ENCODE data around the gene ZNF346. TPM values are rescaled to one million over a fixed set of nuclear protein-coding genes. Genes with fewer than 3 reads are reported as not detected.

The ZNF346 gene
- polyA plus RNA-seq, 4 donors: 4.2 to 15.7 (median 5.4) TPM

DNA sequence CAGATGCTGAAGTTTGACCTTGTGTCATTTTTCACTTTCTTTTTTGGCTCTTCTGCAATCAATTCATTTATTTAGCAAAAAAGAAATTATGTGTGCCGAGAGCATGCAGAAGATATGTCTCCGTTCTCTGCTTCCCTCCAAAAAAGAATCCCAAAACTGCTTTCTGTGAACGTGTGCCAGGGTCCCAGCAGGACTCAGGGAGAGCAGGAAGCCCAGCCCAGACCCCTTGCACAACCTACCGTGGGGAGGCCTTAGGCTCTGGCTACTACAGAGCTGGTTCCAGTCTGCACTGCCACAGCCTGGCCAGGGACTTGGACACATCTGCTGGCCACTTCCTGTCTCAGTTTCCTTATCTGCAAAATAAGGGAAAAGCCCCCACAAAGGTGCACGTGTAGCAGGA, 66.6 kb downstream of the ZNF346 start:
- peaks cover 0 to 55% (median 6%) of the 10 kb centered on the region in 3 donors for H3K4me1 ChIP-seq (ENCODE audit: control insufficient read depth in 3 of 3, insufficient read depth in 2 of 3, low read depth in 1 of 3, low read length in 2 of 3)
- whole genome bisulfite sequencing, 3 donors: 20 to 30% (median 28%) methylated on average over 5 of the region's 5 CpGs
- H3K9me3 ChIP-seq (ENCODE audit: control insufficient read depth in 2 of 2, insufficient read depth in 1 of 2, low read depth in 1 of 2, low read length in 1 of 2): no peaks in the 10 kb centered on the region
- H3K27me3 ChIP-seq (ENCODE audit: control insufficient read depth in 3 of 3, insufficient read depth in 3 of 3, low read length in 3 of 3): no peaks in the 10 kb centered on the region
- peak overlapping the region in 1 of 3 donors; percentile 42 for H3K4me3 ChIP-seq (ENCODE audit: low read depth in 1 of 3, low read length in 3 of 3)
- peak overlapping the region in 2 of 3 donors; percentile 17 to 51 for H3K27ac ChIP-seq (ENCODE audit: low read depth in 1 of 3, low read length in 2 of 3)
- DNase-seq (peak in 1 of 2 donors; percentile 27), FAIRE-seq (no peak)
- peaks cover 0 to 59% (median 0%) of the 10 kb centered on the region in 3 donors for H3K36me3 ChIP-seq (ENCODE audit: control insufficient read depth in 3 of 3, insufficient read depth in 2 of 3, low read depth in 1 of 3, low read length in 3 of 3)

DNA sequence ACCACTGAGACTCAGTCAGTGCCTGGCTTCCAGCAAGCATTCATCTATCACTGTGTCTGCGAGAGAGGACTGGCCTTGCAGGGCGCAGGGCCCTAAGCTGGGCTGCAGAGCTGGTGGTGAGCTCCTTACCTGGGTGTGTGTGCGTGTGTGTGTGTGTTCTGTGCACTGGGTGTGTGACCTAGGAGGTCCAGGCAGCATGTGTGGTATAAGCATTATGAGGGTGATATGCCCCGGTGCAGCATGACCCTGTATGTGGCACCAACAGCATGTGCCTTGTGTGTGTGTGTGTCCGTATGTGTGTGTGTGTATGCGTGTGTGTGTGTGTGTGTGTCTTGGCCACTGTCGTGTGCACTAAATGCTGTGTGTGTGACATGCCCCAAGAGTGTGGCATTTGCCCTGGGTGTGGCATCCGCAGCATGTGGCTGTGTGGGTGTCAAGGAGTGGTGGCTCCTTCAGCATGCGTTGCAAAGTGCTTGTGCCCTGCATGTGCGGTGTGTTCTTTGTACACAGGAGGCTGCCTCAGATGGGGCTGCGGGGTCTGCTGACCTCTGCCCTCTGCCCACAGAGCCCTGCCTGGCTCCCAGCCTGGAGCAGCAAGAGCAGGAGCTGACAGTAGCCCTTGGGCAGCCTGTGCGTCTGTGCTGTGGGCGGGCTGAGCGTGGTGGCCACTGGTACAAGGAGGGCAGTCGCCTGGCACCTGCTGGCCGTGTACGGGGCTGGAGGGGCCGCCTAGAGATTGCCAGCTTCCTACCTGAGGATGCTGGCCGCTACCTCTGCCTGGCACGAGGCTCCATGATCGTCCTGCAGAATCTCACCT, 67.5 kb downstream of the ZNF346 start:
- Histone ChIP-seq H3K27ac (ENCODE audit: low read depth in 1 of 3, low read length in 2 of 3) (peak overlapping the region in 2 of 3 donors; percentile 1 to 51), H3K36me3 (ENCODE audit: control insufficient read depth in 3 of 3, insufficient read depth in 2 of 3, low read depth in 1 of 3, low read length in 3 of 3) (peaks cover 0 to 68% (median 0%) of the 10 kb centered on the region in 3 donors), H3K9me3 (ENCODE audit: control insufficient read depth in 2 of 2, insufficient read depth in 1 of 2, low read depth in 1 of 2, low read length in 1 of 2) (no peaks in the 10 kb centered on the region), H3K4me1 (ENCODE audit: control insufficient read depth in 3 of 3, insufficient read depth in 2 of 3, low read depth in 1 of 3, low read length in 2 of 3) (peaks cover 0 to 62% (median 6%) of the 10 kb centered on the region in 3 donors), H3K4me3 (ENCODE audit: low read depth in 1 of 3, low read length in 3 of 3) (peak overlapping the region in 1 of 3 donors; percentile 42), H3K27me3 (ENCODE audit: control insufficient read depth in 3 of 3, insufficient read depth in 3 of 3, low read length in 3 of 3) (no peaks in the 10 kb centered on the region)
- FAIRE-seq (no peak), DNase-seq (peak; percentile 30 to 74)
- 47 to 71% (median 58%) methylated on average over 20 to 21 of the region's 21 CpGs for WGBS, 3 donors

DNA sequence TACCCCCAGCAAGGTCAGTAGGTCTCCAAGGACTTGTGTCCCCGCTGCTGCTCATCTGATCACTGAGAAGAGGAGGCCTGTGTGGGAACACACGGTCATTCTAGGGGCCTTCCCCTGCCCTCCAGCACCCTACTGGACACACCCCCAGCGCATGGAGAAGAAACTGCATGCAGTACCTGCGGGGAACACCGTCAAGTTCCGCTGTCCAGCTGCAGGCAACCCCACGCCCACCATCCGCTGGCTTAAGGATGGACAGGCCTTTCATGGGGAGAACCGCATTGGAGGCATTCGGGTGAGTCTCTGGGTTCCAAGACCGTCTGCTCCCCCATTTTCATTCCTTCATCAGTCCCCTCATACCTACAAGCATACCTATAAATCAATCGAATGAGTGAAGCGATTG, 68.3 kb downstream of the ZNF346 start:
- FAIRE-seq: no peak
- no peak for DNase-seq

DNA sequence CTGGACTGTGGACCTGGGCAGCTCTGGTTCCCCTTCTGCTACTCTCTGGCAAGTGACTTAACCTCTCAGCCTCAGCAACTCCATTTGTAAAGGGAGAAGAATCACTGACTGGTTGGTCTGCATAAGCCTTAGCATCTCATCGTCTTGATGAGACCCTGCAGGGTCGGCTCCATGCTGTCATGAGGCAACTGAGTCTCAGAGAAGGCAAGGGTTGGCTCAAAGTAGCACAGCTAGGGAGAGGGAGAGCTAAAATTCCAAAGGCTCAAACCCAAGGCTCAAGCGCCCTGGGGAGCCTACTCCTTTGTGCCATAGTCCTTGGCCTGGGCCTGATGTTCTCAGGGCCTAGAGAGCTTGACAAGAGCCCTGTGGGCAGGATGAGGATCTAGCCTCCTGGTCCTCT, 68.7 kb downstream of the ZNF346 start:
- H3K4me3 ChIP-seq (ENCODE audit: low read depth in 1 of 3, low read length in 3 of 3): no peak overlapping the region
- peaks cover 0 to 80% (median 0%) of the 10 kb centered on the region in 3 donors for H3K36me3 ChIP-seq (ENCODE audit: control insufficient read depth in 3 of 3, insufficient read depth in 2 of 3, low read depth in 1 of 3, low read length in 3 of 3)
- no peak overlapping the region for H3K27ac ChIP-seq (ENCODE audit: low read depth in 1 of 3, low read length in 2 of 3)
- DNase-seq: no peak
- no peaks in the 10 kb centered on the region for H3K27me3 ChIP-seq (ENCODE audit: control insufficient read depth in 3 of 3, insufficient read depth in 3 of 3, low read length in 3 of 3)
- no peak for FAIRE-seq
- no peaks in the 10 kb centered on the region for H3K9me3 ChIP-seq (ENCODE audit: control insufficient read depth in 2 of 2, insufficient read depth in 1 of 2, low read depth in 1 of 2, low read length in 1 of 2)
- WGBS, 3 donors: 81 to 85% (median 83%) methylated on average over 3 of the region's 3 CpGs
- H3K4me1 ChIP-seq (ENCODE audit: control insufficient read depth in 3 of 3, insufficient read depth in 2 of 3, low read depth in 1 of 3, low read length in 2 of 3): peaks cover 0 to 69% (median 6%) of the 10 kb centered on the region in 3 donors

More for the DNA sequence above, 68.3 kb downstream of the ZNF346 start:
- Histone ChIP-seq H3K27ac (ENCODE audit: low read depth in 1 of 3, low read length in 2 of 3) (no peak overlapping the region), H3K4me1 (ENCODE audit: control insufficient read depth in 3 of 3, insufficient read depth in 2 of 3, low read depth in 1 of 3, low read length in 2 of 3) (peaks cover 0 to 69% (median 6%) of the 10 kb centered on the region in 3 donors), H3K36me3 (ENCODE audit: control insufficient read depth in 3 of 3, insufficient read depth in 2 of 3, low read depth in 1 of 3, low read length in 3 of 3) (peaks cover 0 to 76% (median 0%) of the 10 kb centered on the region in 3 donors), H3K4me3 (ENCODE audit: low read depth in 1 of 3, low read length in 3 of 3) (no peak overlapping the region), H3K27me3 (ENCODE audit: control insufficient read depth in 3 of 3, insufficient read depth in 3 of 3, low read length in 3 of 3) (no peaks in the 10 kb centered on the region), H3K9me3 (ENCODE audit: control insufficient read depth in 2 of 2, insufficient read depth in 1 of 2, low read depth in 1 of 2, low read length in 1 of 2) (no peaks in the 10 kb centered on the region)
- 85 to 88% (median 86%) methylated on average over 13 of the region's 13 CpGs for WGBS, 3 donors

DNA sequence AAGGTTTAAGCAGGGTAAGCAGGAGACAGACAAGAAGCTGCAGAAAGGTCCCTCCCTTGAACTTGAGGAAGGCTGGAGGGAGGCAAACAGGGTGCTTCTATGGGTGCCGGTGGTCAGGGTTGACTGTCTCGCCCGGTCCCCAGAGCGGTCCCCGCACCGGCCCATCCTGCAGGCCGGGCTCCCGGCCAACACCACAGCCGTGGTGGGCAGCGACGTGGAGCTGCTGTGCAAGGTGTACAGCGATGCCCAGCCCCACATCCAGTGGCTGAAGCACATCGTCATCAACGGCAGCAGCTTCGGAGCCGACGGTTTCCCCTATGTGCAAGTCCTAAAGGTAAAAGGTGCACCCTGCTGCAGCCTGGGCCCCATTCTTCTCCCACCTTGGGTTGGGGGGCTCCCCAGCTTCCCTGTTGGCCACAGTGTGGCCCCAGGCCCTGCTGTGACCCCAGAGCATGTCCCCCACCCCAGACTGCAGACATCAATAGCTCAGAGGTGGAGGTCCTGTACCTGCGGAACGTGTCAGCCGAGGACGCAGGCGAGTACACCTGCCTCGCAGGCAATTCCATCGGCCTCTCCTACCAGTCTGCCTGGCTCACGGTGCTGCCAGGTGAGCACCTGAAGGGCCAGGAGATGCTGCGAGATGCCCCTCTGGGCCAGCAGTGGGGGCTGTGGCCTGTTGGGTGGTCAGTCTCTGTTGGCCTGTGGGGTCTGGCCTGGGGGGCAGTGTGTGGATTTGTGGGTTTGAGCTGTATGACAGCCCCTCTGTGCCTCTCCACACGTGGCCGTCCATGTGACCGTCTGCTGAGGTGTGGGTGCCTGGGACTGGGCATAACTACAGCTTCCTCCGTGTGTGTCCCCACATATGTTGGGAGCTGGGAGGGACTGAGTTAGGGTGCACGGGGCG, 69.9 kb downstream of the ZNF346 start:
- Histone ChIP-seq H3K4me1 (ENCODE audit: control insufficient read depth in 3 of 3, insufficient read depth in 2 of 3, low read depth in 1 of 3, low read length in 2 of 3) (peaks cover 0 to 72% (median 6%) of the 10 kb centered on the region in 3 donors), H3K27ac (ENCODE audit: low read depth in 1 of 3, low read length in 2 of 3) (peak overlapping the region in 1 of 3 donors; percentile 0), H3K4me3 (ENCODE audit: low read depth in 1 of 3, low read length in 3 of 3) (no peak overlapping the region), H3K9me3 (ENCODE audit: control insufficient read depth in 2 of 2, insufficient read depth in 1 of 2, low read depth in 1 of 2, low read length in 1 of 2) (no peaks in the 10 kb centered on the region), H3K36me3 (ENCODE audit: control insufficient read depth in 3 of 3, insufficient read depth in 2 of 3, low read depth in 1 of 3, low read length in 3 of 3) (peaks cover 0 to 90% (median 0%) of the 10 kb centered on the region in 3 donors), H3K27me3 (ENCODE audit: control insufficient read depth in 3 of 3, insufficient read depth in 3 of 3, low read length in 3 of 3) (no peaks in the 10 kb centered on the region)
- FAIRE-seq (no peak), DNase-seq (no peak)
- whole genome bisulfite sequencing, 3 donors: 88 to 89% (median 89%) methylated on average over 30 to 32 of the region's 32 CpGs

DNA sequence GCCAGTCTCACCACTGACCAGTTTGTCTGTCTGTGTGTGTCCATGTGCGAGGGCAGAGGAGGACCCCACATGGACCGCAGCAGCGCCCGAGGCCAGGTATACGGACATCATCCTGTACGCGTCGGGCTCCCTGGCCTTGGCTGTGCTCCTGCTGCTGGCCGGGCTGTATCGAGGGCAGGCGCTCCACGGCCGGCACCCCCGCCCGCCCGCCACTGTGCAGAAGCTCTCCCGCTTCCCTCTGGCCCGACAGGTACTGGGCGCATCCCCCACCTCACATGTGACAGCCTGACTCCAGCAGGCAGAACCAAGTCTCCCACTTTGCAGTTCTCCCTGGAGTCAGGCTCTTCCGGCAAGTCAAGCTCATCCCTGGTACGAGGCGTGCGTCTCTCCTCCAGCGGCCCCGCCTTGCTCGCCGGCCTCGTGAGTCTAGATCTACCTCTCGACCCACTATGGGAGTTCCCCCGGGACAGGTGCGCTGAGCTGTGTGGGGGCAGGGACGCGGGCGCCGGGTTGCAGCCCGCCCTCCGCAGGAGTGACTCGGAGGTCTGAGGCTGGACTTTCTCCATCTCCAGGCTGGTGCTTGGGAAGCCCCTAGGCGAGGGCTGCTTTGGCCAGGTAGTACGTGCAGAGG, 70.7 kb downstream of the ZNF346 start:
- WGBS, 3 donors: 92 to 94% (median 94%) methylated on average over 33 to 40 of the region's 40 CpGs
- H3K4me1 ChIP-seq (ENCODE audit: control insufficient read depth in 3 of 3, insufficient read depth in 2 of 3, low read depth in 1 of 3, low read length in 2 of 3): peaks cover 0 to 79% (median 6%) of the 10 kb centered on the region in 3 donors
- peaks cover 0 to 97% (median 0%) of the 10 kb centered on the region in 3 donors for H3K36me3 ChIP-seq (ENCODE audit: control insufficient read depth in 3 of 3, insufficient read depth in 2 of 3, low read depth in 1 of 3, low read length in 3 of 3)
- FAIRE-seq (no peak), DNase-seq (no peak)
- H3K27ac ChIP-seq (ENCODE audit: low read depth in 1 of 3, low read length in 2 of 3): peak overlapping the region in 1 of 3 donors; percentile 0
- no peaks in the 10 kb centered on the region for H3K9me3 ChIP-seq (ENCODE audit: control insufficient read depth in 2 of 2, insufficient read depth in 1 of 2, low read depth in 1 of 2, low read length in 1 of 2)
- H3K27me3 ChIP-seq (ENCODE audit: control insufficient read depth in 3 of 3, insufficient read depth in 3 of 3, low read length in 3 of 3): no peaks in the 10 kb centered on the region
- H3K4me3 ChIP-seq (ENCODE audit: low read depth in 1 of 3, low read length in 3 of 3): no peak overlapping the region

DNA sequence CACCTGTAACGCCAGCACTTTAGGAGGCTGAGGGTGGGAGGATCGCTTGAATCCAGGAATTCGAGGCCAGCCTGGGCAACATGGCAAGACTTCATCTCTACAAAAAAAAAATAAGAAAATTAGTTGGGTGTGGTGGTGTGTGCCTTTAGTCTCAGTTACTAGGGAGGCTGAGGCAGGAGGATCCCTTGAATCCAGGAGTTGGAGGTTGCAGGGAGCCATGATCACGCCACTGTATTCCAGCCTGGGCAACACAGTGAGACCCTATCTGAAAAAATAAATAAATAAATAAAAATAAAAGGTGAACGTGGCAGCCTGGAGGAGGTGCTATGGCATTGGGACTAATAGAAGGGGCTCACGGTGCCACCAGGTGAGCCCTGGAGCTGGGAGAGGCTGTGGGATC, 71.3 kb downstream of the ZNF346 start:
- Histone ChIP-seq H3K9me3 (ENCODE audit: control insufficient read depth in 2 of 2, insufficient read depth in 1 of 2, low read depth in 1 of 2, low read length in 1 of 2) (no peaks in the 10 kb centered on the region), H3K36me3 (ENCODE audit: control insufficient read depth in 3 of 3, insufficient read depth in 2 of 3, low read depth in 1 of 3, low read length in 3 of 3) (peaks cover 0 to 98% (median 0%) of the 10 kb centered on the region in 3 donors), H3K27me3 (ENCODE audit: control insufficient read depth in 3 of 3, insufficient read depth in 3 of 3, low read length in 3 of 3) (no peaks in the 10 kb centered on the region), H3K27ac (ENCODE audit: low read depth in 1 of 3, low read length in 2 of 3) (peak overlapping the region in 1 of 3 donors; percentile 49), H3K4me1 (ENCODE audit: control insufficient read depth in 3 of 3, insufficient read depth in 2 of 3, low read depth in 1 of 3, low read length in 2 of 3) (peaks cover 0 to 79% (median 6%) of the 10 kb centered on the region in 3 donors), H3K4me3 (ENCODE audit: low read depth in 1 of 3, low read length in 3 of 3) (no peak overlapping the region)
- DNase-seq: no peak
- 92 to 94% (median 92%) methylated on average over 6 of the region's 6 CpGs for WGBS, 3 donors
- no peak for FAIRE-seq
